ENCODE results near the gene ZCCHC24. TPM values are rescaled to one million over a fixed set of nuclear protein-coding genes. Genes with fewer than 3 reads are reported as not detected.
A peak's percentile ranks its signal among the peaks of the same experiment; 100 is the strongest.

Gene ZCCHC24
- total and polyA plus RNA-seq, 2 experiments from 2014 or later: 58.0 to 65.4 TPM

DNA sequence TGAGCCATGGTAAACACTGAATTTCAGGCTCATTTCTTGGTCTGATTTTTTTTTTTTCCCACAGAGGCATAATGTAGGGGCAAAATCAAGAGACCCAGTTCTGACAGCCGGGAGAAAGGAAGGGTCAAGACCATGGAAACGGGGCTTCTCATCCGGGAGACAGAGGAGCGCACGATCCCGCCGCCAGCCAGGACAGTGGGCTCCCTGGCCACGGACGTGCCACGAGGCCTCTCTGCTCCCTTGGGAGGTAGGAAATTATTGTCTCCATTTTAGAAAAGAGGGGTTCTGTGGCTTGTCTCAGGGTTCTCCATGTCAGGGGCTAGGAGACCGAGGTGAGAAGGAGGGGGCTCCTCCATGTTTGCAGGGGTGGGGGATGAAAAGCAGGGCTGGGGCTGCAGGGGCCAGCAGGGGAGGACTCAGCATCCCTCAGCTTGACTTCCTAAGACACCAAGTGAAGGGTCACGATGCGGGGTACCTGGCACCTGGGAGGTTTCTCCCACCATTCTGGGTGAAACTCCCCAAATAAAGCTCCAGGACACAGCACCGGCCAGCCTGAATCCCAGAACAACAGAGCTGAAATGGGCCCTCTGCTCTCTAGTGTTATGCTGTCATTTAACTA, 60.5 kb downstream of the ZCCHC24 start:
- H3K27me3 ChIP-seq: no peaks in the 10 kb centered on the region
- H3K27ac ChIP-seq: no peak overlapping the region
- no peak for DNase-seq (ENCODE audit: low read depth in 1 of 2, low spot score in 1 of 2)
- H3K9me3 ChIP-seq (ENCODE audit: low read depth): no peaks in the 10 kb centered on the region
- peaks cover 4% of the 10 kb centered on the region for H3K4me1 ChIP-seq (ENCODE audit: low read depth)
- no peaks in the 10 kb centered on the region for H3K36me3 ChIP-seq
- no peak overlapping the region for H3K4me3 ChIP-seq
- TF ChIP-seq, protein P1, sequence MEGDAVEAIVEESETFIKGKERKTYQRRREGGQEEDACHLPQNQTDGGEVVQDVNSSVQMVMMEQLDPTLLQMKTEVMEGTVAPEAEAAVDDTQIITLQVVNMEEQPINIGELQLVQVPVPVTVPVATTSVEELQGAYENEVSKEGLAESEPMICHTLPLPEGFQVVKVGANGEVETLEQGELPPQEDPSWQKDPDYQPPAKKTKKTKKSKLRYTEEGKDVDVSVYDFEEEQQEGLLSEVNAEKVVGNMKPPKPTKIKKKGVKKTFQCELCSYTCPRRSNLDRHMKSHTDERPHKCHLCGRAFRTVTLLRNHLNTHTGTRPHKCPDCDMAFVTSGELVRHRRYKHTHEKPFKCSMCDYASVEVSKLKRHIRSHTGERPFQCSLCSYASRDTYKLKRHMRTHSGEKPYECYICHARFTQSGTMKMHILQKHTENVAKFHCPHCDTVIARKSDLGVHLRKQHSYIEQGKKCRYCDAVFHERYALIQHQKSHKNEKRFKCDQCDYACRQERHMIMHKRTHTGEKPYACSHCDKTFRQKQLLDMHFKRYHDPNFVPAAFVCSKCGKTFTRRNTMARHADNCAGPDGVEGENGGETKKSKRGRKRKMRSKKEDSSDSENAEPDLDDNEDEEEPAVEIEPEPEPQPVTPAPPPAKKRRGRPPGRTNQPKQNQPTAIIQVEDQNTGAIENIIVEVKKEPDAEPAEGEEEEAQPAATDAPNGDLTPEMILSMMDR (IDR thresholded peaks at IDR 0.05; ENCODE audit: low read depth, low read length): no peak

DNA sequence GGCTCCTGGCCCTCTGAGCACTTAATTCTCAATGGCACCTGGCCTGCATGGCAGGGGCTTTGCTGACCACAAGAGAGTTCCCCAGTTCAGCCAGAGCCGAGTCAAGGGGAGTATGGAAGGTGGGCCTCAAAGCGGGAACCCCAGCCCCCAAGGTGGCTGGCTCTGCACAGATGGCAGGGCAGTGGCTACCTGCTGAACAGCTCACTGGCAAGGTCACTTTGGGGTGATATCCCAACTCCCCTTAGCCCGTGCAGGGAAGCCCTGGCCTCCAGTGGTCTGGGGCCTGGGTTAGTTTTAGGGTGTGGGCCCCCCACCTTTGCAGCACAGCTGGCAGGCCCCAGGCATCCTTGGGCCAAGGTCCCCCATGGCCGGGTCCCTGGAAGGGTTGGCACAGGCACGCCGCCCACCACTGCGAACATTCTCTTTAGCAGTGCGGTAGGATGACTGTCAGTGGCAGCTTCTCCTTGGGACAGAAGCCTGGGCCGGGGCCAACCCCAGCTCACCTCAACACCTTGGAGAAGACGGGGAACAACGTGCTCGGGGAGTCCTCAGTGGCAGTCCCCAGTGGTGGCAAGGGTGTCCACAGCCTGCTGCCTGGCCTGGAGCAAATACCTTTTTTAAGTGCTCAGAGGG, 61.3 kb downstream of the ZCCHC24 start:
- Histone ChIP-seq H3K27ac (no peak overlapping the region), H3K4me3 (no peak overlapping the region), H3K27me3 (no peaks in the 10 kb centered on the region), H3K4me1 (ENCODE audit: low read depth) (peaks cover 8% of the 10 kb centered on the region), H3K36me3 (no peaks in the 10 kb centered on the region), H3K9me3 (ENCODE audit: low read depth) (no peaks in the 10 kb centered on the region)
- no peak for DNase-seq (ENCODE audit: low read depth in 1 of 2, low spot score in 1 of 2)
- TF ChIP-seq, protein P1 (IDR thresholded peaks at IDR 0.05; ENCODE audit: low read depth, low read length): no peak

DNA sequence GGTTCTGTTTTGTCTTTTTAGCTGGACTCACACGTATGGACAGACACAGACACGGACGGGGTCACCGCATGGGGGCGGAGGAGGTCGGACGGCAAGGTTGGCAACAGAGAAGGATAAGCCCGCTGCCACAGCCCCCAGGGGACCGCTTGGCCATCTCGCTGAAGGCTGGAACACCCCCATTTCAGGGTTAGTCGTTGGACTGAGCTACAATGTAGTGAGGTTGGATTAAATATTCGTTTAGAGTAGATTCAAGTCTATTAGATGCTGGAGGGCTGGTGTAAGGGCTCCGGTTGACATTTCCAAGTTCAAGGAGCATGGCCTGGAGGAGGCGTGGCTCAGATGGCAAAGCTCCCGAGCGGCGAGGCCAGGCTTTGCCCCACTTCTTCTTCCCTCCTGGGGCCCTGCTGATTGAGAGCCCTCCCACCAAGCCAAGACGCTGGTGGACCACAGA, 62.9 kb downstream of the ZCCHC24 start:
- H3K9me3 ChIP-seq (ENCODE audit: low read depth): no peaks in the 10 kb centered on the region
- H3K36me3 ChIP-seq: no peaks in the 10 kb centered on the region
- H3K4me3 ChIP-seq: no peak overlapping the region
- peaks cover 8% of the 10 kb centered on the region for H3K4me1 ChIP-seq (ENCODE audit: low read depth)
- no peaks in the 10 kb centered on the region for H3K27me3 ChIP-seq
- TF ChIP-seq, protein P1 (IDR thresholded peaks at IDR 0.05; ENCODE audit: low read depth, low read length): no peak
- no peak for DNase-seq (ENCODE audit: low read depth in 1 of 2, low spot score in 1 of 2)
- peak overlapping the region; percentile 53 for H3K27ac ChIP-seq

DNA sequence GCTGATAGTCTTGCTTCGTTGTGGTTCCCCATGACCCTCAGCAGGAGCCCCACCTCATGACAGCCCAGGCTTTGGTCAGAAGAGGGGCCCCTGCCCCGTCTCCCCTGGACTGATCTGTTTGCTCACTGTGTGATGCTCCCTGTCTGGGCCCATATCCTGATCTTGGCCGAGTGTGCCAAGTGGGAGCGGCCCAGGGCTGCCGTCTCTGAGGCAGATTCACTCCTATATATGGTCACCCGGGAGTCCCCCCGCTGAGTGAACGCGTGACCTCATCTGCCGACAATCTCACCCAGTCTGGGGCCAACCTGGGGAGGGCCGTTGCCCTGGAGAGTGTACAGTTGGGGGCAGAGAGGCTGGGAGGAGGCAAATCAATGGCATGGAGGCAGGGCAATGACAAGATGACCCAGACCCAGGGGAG, 63.6 kb downstream of the ZCCHC24 start:
- no peaks in the 10 kb centered on the region for H3K9me3 ChIP-seq (ENCODE audit: low read depth)
- no peaks in the 10 kb centered on the region for H3K36me3 ChIP-seq
- H3K4me3 ChIP-seq: no peak overlapping the region
- peak; percentile 49 to 89 for DNase-seq (ENCODE audit: low read depth in 1 of 2, low spot score in 1 of 2)
- H3K27ac ChIP-seq: peak overlapping the region; percentile 53
- peaks cover 8% of the 10 kb centered on the region for H3K4me1 ChIP-seq (ENCODE audit: low read depth)
- TF ChIP-seq, protein P1 (IDR thresholded peaks at IDR 0.05; ENCODE audit: low read depth, low read length): no peak
- no peaks in the 10 kb centered on the region for H3K27me3 ChIP-seq

DNA sequence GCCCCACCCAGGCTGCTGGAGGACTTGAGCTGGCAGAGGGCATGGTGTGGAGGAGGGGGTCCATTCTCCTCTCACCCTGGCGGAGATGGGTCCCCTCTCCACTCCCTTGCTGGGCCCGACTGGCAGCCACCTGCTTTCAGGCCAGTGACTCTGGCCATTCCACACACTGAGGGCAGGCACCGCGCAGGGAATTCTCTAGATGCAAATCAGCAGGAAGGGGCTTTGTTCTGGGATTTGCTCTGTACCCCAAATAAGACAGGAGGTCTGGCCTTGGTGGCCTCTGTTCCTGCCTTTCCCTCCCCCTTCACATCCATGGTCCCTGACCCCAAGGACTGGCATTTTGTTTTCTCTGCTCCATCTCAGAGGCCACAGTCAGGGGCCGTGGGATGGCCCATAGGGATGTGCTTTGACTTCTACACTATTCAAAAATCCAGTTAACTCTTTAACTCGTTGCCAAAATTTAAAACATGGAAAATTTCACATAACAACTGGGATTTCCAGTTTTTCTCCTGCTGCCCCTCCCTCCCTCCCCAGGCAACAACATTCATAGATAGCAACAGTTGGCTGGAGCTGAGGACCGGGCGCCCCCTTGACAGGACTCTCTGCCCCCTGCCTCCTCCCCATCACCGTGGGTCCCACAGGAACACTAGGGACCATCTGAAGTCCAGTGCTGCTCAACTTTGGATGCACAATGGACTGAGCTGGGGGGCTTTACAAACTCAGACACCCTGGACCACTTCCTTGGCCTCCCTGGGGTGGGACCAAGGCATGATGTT, 64.3 kb downstream of the ZCCHC24 start:
- Histone ChIP-seq H3K4me3 (no peak overlapping the region), H3K27me3 (no peaks in the 10 kb centered on the region), H3K9me3 (ENCODE audit: low read depth) (no peaks in the 10 kb centered on the region), H3K36me3 (no peaks in the 10 kb centered on the region), H3K27ac (peak overlapping the region; percentile 53), H3K4me1 (ENCODE audit: low read depth) (peaks cover 8% of the 10 kb centered on the region)
- DNase-seq (ENCODE audit: low read depth in 1 of 2, low spot score in 1 of 2): no peak
- TF ChIP-seq, protein P1 (IDR thresholded peaks at IDR 0.05; ENCODE audit: low read depth, low read length): no peak

All from cardiac muscle cell (in vitro differentiated cells and primary cell).